ENCODE data around the gene PDLIM3. TPM values are rescaled to one million over a fixed set of nuclear protein-coding genes. Genes with fewer than 3 reads are reported as not detected.

PDLIM3 gene
- 17.1 and 85.7 TPM in 2 replicates for total RNA-seq

DNA sequence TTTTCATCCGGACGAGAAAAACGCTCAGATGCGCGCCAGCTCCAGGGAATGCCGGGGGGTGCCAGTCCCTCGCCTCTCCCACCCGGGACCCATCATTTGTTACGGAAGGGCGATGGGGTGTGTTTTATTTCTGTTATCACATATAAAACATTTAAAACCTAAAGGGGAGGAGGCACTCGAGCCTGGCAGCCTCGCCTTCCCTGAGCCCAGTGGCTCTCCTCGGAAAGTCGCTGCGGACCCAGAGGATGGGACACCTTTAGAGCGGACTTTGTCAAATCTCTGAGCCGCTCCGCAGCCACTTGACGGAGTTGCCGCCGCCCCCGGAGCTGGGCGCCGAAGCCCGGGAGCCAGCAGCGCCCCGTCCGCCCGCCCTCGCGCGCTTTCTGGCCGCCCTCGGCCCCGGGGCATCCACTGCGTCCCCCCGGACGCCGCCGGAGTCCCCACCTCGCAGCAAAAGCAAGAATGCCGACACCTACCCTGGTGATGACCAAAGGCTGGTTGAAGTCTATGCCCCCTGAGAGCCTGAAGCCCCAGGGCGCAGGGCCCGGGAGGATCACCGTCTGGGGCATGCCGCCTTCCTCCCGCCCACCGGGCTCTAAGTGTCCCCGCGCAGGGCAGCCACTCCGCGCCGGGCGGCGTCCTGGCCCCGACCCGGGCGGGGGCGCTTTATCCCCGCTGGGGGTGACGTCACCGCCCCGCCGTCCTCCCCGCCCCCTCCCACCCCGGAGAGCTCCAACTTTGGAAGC lies at the start of gene PDLIM3:
TSS of gene PDLIM3 (minus strand) at position 642 of the 746 bp plus-strand sequence. CDS start at position 569, 73 bp downstream.

GRCh38 chr4:185471235-185472102 lies 63.8 kb downstream of the PDLIM3 start, which contains the start of gene CCDC110:
Gene CCDC110 (minus strand): TSS chr4:185471733. CDS start chr4:185471683, 50 bp downstream.

Other genes with a start within 250 kb of the PDLIM3 start
- 0.45 and 0.47 TPM in 2 replicates for gene LRP2BP, start 139.6 kb downstream of the PDLIM3 start, total RNA-seq
- gene ANKRD37, start 138.7 kb downstream of the PDLIM3 start, total RNA-seq = 4.6 and 20.4 TPM in 2 replicates
- gene UFSP2, start 109.5 kb downstream of the PDLIM3 start, total RNA-seq = 35.7 and 36.7 TPM in 2 replicates
- gene CCDC110, start 63.8 kb downstream of the PDLIM3 start, total RNA-seq = 0.36 and 0.75 TPM in 2 replicates

Measured in endothelial cell of coronary artery (primary cell).